ENCODE measurements around the gene SMIM21.

SMIM21 gene

GRCh38 chr18:75377926-75378325 lies 49.6 kb downstream of the SMIM21 start (continued):
- TF ChIP-seq, protein P1, sequence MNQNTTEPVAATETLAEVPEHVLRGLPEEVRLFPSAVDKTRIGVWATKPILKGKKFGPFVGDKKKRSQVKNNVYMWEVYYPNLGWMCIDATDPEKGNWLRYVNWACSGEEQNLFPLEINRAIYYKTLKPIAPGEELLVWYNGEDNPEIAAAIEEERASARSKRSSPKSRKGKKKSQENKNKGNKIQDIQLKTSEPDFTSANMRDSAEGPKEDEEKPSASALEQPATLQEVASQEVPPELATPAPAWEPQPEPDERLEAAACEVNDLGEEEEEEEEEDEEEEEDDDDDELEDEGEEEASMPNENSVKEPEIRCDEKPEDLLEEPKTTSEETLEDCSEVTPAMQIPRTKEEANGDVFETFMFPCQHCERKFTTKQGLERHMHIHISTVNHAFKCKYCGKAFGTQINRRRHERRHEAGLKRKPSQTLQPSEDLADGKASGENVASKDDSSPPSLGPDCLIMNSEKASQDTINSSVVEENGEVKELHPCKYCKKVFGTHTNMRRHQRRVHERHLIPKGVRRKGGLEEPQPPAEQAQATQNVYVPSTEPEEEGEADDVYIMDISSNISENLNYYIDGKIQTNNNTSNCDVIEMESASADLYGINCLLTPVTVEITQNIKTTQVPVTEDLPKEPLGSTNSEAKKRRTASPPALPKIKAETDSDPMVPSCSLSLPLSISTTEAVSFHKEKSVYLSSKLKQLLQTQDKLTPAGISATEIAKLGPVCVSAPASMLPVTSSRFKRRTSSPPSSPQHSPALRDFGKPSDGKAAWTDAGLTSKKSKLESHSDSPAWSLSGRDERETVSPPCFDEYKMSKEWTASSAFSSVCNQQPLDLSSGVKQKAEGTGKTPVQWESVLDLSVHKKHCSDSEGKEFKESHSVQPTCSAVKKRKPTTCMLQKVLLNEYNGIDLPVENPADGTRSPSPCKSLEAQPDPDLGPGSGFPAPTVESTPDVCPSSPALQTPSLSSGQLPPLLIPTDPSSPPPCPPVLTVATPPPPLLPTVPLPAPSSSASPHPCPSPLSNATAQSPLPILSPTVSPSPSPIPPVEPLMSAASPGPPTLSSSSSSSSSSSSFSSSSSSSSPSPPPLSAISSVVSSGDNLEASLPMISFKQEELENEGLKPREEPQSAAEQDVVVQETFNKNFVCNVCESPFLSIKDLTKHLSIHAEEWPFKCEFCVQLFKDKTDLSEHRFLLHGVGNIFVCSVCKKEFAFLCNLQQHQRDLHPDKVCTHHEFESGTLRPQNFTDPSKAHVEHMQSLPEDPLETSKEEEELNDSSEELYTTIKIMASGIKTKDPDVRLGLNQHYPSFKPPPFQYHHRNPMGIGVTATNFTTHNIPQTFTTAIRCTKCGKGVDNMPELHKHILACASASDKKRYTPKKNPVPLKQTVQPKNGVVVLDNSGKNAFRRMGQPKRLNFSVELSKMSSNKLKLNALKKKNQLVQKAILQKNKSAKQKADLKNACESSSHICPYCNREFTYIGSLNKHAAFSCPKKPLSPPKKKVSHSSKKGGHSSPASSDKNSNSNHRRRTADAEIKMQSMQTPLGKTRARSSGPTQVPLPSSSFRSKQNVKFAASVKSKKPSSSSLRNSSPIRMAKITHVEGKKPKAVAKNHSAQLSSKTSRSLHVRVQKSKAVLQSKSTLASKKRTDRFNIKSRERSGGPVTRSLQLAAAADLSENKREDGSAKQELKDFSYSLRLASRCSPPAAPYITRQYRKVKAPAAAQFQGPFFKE (tag by site-specific recombination; IDR thresholded peaks at IDR 0.05; ENCODE audit: borderline replicate concordance) = no peak
- TF ChIP-seq ZNF350 (tag by site-specific recombination; IDR thresholded peaks at IDR 0.05) = no peak
- TF ChIP-seq ZBTB11 (tag by site-specific recombination; conservative IDR thresholded peaks at IDR 0.05; ENCODE audit: low read depth) = no peak
- no peak for TF ChIP-seq ZNF221 (tag by site-specific recombination; IDR thresholded peaks at IDR 0.05; ENCODE audit: borderline replicate concordance)
- TF ChIP-seq KLF10 (tag by site-specific recombination; IDR thresholded peaks at IDR 0.05) = no peak

GRCh38 chr18:75377258-75377657 lies 50.2 kb downstream of the SMIM21 start:
- no peaks in the 10 kb centered on the region for H3K36me3 ChIP-seq (ENCODE audit: control insufficient read depth in 2 of 2, insufficient read depth in 1 of 2, low read length in 2 of 2)
- no peak overlapping the region for H3K4me3 ChIP-seq (ENCODE audit: low read depth, low read length)
- TF ChIP-seq PATZ1 (tag by site-specific recombination; IDR thresholded peaks at IDR 0.05) (no peak), ZSCAN30 (tag by site-specific recombination; IDR thresholded peaks at IDR 0.05) (no peak), ZBTB7A (tag by site-specific recombination; IDR thresholded peaks at IDR 0.05; ENCODE audit: low read depth) (no peak), ZNF416 (tag by site-specific recombination; IDR thresholded peaks at IDR 0.05) (no peak), KLF1 (tag by site-specific recombination; IDR thresholded peaks at IDR 0.05) (no peak), GLIS1 (tag by site-specific recombination; IDR thresholded peaks at IDR 0.05) (no peak)
- POLR2A ChIA-PET = no interaction called here
- no peak overlapping the region for H3K27ac ChIP-seq (ENCODE audit: extremely low read depth, low read depth, low read length)
- CTCF ChIA-PET = interaction anchor here (0.6 kb wide), 1 partner anchor 135 kb away, joined by 4 read pairs; no protein-coding TSS in a partner anchor
- H3K4me1 ChIP-seq (ENCODE audit: control insufficient read depth, insufficient read depth, low read length) = no peaks in the 10 kb centered on the region
- H3K9me3 ChIP-seq (ENCODE audit: control insufficient read depth, insufficient read depth, low read depth, low read length) = no peaks in the 10 kb centered on the region

- Histone ChIP-seq H3K36me3 (ENCODE audit: control insufficient read depth in 2 of 2, insufficient read depth in 1 of 2, low read length in 2 of 2) (no peaks in the 10 kb centered on the region), H3K4me3 (ENCODE audit: low read depth, low read length) (no peak overlapping the region), H3K4me1 (ENCODE audit: control insufficient read depth, insufficient read depth, low read length) (no peaks in the 10 kb centered on the region), H3K27ac (ENCODE audit: extremely low read depth, low read depth, low read length) (no peak overlapping the region), H3K9me3 (ENCODE audit: control insufficient read depth, insufficient read depth, low read depth, low read length) (no peaks in the 10 kb centered on the region)
- ChIA-PET CTCF (no interaction called here), POLR2A (no interaction called here)
- no peak for TF ChIP-seq PRDM1 (tag by site-specific recombination; IDR thresholded peaks at IDR 0.05)
- no peak for TF ChIP-seq ZNF654 (tag by site-specific recombination; IDR thresholded peaks at IDR 0.05; ENCODE audit: low read depth)
- TF ChIP-seq ZNF48 (tag by site-specific recombination; IDR thresholded peaks at IDR 0.05) = no peak
- no peak for TF ChIP-seq KLF10 (tag by site-specific recombination; IDR thresholded peaks at IDR 0.05)
- no peak for TF ChIP-seq ZNF585B (tag by site-specific recombination; IDR thresholded peaks at IDR 0.05)
- TF ChIP-seq ZNF558 (tag by site-specific recombination; IDR thresholded peaks at IDR 0.05) = no peak
- no peak for TF ChIP-seq ZNF416 (tag by site-specific recombination; IDR thresholded peaks at IDR 0.05)
- TF ChIP-seq ZNF292 (tag by site-specific recombination; IDR thresholded peaks at IDR 0.05; ENCODE audit: borderline replicate concordance, low read depth) = no peak
- TF ChIP-seq ZNF112 (tag by site-specific recombination; IDR thresholded peaks at IDR 0.05) = no peak
- no peak for TF ChIP-seq YY2 (tag by site-specific recombination; IDR thresholded peaks at IDR 0.05)
- TF ChIP-seq, protein P2, sequence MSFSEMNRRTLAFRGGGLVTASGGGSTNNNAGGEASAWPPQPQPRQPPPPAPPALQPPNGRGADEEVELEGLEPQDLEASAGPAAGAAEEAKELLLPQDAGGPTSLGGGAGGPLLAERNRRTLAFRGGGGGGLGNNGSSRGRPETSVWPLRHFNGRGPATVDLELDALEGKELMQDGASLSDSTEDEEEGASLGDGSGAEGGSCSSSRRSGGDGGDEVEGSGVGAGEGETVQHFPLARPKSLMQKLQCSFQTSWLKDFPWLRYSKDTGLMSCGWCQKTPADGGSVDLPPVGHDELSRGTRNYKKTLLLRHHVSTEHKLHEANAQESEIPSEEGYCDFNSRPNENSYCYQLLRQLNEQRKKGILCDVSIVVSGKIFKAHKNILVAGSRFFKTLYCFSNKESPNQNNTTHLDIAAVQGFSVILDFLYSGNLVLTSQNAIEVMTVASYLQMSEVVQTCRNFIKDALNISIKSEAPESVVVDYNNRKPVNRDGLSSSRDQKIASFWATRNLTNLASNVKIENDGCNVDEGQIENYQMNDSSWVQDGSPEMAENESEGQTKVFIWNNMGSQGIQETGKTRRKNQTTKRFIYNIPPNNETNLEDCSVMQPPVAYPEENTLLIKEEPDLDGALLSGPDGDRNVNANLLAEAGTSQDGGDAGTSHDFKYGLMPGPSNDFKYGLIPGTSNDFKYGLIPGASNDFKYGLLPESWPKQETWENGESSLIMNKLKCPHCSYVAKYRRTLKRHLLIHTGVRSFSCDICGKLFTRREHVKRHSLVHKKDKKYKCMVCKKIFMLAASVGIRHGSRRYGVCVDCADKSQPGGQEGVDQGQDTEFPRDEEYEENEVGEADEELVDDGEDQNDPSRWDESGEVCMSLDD (tag by site-specific recombination; IDR thresholded peaks at IDR 0.05) = no peak
Observed at GRCh38 chr18:75376004-75376403, 51.5 kb downstream of the SMIM21 start.
